GM12892 (cell line): Measurements from ENCODE around the gene RAB9A.

Source experiments
- POLR2A ChIP-seq: IDR thresholded peaks from 2 replicates; pipeline ENCODE4 v1.6.1; 2011; ENCODE audit warnings: low read depth, low read length, control low read depth
- POLR2AphosphoS5 ChIP-seq: IDR thresholded peaks from 2 replicates; pipeline ENCODE4 v1.6.1; 2011; ENCODE audit warnings: low read depth, low read length, control low read depth

- TF ChIP-seq POLR2AphosphoS5 (no peak), POLR2A (no peak)
Observed at GRCh38 chrX:13748486-13748885, 59.6 kb downstream of the RAB9A start.
